Astrocyte (in vitro differentiated cells and primary cell): Measurements from ENCODE around the gene CTNNA3.

Experiments
- EZH2 ChIP-seq: IDR thresholded peaks from 2 replicates; pipeline ENCODE4 v1.6.1; 2012; ENCODE audit warnings: mild to moderate bottlenecking, low read length, inconsistent platforms; ENCODE audit not compliant: insufficient read depth
- TF ChIP-seq, protein P1 (sequence below): IDR thresholded peaks from 2 replicates; pipeline ENCODE4 v1.5.1; 2011; ENCODE audit warnings: low read depth, mild to moderate bottlenecking, inconsistent platforms, low read length, moderate library complexity; ENCODE audit not compliant: insufficient read depth

DNA sequence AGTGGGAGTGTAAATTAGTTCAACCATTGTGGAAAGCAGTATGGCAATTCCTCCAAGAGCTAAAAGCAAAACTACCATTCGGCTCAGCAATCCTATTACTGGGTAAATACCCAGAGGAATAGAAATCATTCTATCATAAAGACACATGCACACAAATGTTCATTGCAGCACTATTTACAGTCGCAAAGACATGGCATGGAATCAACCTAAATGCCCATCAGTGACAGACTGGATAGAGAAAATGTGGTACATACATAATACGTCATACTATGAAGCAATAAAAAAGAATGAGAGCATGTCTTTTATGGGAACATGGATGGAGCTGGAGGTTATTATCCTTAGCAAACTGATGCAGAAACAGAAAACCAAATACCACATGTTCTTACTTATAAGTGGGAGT is 1646.7 kb downstream of the CTNNA3 start:
- TF ChIP-seq, protein P1, sequence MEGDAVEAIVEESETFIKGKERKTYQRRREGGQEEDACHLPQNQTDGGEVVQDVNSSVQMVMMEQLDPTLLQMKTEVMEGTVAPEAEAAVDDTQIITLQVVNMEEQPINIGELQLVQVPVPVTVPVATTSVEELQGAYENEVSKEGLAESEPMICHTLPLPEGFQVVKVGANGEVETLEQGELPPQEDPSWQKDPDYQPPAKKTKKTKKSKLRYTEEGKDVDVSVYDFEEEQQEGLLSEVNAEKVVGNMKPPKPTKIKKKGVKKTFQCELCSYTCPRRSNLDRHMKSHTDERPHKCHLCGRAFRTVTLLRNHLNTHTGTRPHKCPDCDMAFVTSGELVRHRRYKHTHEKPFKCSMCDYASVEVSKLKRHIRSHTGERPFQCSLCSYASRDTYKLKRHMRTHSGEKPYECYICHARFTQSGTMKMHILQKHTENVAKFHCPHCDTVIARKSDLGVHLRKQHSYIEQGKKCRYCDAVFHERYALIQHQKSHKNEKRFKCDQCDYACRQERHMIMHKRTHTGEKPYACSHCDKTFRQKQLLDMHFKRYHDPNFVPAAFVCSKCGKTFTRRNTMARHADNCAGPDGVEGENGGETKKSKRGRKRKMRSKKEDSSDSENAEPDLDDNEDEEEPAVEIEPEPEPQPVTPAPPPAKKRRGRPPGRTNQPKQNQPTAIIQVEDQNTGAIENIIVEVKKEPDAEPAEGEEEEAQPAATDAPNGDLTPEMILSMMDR: no peak
- TF ChIP-seq EZH2: no peak
